ENCODE data around the gene PFN2. TPM values are rescaled to one million over a fixed set of nuclear protein-coding genes. Genes with fewer than 3 reads are reported as not detected.

PFN2 gene
- total RNA-seq, 1 donor from 2014 or later: 369 TPM

GRCh38 chr3:149965278-149965677 lies 5.4 kb downstream of the PFN2 start:
- H3K4me1 Mint-ChIP-seq (ENCODE audit: unreplicated experiment): peaks cover 52% of the 10 kb centered on the region
- no peak overlapping the region for H3K27ac Mint-ChIP-seq
- TF ChIP-seq, protein P1, sequence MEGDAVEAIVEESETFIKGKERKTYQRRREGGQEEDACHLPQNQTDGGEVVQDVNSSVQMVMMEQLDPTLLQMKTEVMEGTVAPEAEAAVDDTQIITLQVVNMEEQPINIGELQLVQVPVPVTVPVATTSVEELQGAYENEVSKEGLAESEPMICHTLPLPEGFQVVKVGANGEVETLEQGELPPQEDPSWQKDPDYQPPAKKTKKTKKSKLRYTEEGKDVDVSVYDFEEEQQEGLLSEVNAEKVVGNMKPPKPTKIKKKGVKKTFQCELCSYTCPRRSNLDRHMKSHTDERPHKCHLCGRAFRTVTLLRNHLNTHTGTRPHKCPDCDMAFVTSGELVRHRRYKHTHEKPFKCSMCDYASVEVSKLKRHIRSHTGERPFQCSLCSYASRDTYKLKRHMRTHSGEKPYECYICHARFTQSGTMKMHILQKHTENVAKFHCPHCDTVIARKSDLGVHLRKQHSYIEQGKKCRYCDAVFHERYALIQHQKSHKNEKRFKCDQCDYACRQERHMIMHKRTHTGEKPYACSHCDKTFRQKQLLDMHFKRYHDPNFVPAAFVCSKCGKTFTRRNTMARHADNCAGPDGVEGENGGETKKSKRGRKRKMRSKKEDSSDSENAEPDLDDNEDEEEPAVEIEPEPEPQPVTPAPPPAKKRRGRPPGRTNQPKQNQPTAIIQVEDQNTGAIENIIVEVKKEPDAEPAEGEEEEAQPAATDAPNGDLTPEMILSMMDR (conservative IDR thresholded peaks at IDR 0.05): no peak
- no peaks in the 10 kb centered on the region for H3K9me3 Mint-ChIP-seq
- H3K4me3 Mint-ChIP-seq: peak overlapping the region; percentile 78
- DNase-seq (ENCODE audit: extremely low spot score, unreplicated experiment): no peak
- H3K27me3 Mint-ChIP-seq: peaks cover 3% of the 10 kb centered on the region
- H3K36me3 Mint-ChIP-seq: peaks cover 40% of the 10 kb centered on the region

DNA sequence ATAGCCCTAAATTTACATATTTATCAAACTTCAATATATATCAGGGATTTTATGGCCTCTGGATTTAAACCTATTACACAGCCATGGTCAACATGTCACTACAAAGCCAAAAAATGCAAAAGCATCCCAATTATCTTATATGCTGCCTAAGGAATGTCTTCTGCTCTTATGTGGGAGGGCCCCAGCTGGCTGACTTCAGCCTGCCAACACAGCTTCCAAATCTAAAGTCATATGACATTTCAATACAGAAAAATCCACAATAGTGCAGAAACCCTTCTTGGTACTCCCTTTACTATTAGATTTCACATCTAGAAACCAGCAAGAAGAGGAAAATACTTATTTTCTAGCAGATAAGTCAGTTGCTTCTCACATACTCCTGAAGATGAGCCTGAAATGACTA lies 6.4 kb downstream of the PFN2 start:
- DNase-seq (ENCODE audit: extremely low spot score, unreplicated experiment): no peak
- H3K36me3 Mint-ChIP-seq: peaks cover 37% of the 10 kb centered on the region
- TF ChIP-seq, protein P1 (conservative IDR thresholded peaks at IDR 0.05): no peak
- no peaks in the 10 kb centered on the region for H3K27me3 Mint-ChIP-seq
- no peak overlapping the region for H3K27ac Mint-ChIP-seq
- no peaks in the 10 kb centered on the region for H3K9me3 Mint-ChIP-seq
- H3K4me1 Mint-ChIP-seq (ENCODE audit: unreplicated experiment): peaks cover 52% of the 10 kb centered on the region
- H3K4me3 Mint-ChIP-seq: peak overlapping the region; percentile 64

- Mint-ChIP-seq H3K4me3 (no peak overlapping the region), H3K27ac (peak overlapping the region; percentile 5)
These were observed 7.2 kb downstream of the PFN2 start for GRCh38 chr3:149963485-149963884.

GRCh38 chr3:149959443-149959842 lies 11.3 kb downstream of the PFN2 start:
- Mint-ChIP-seq H3K36me3 (peaks cover 24% of the 10 kb centered on the region), H3K27ac (no peak overlapping the region), H3K27me3 (no peaks in the 10 kb centered on the region), H3K4me3 (no peak overlapping the region), H3K4me1 (ENCODE audit: unreplicated experiment) (peaks cover 13% of the 10 kb centered on the region), H3K9me3 (no peaks in the 10 kb centered on the region)
- no peak for DNase-seq (ENCODE audit: extremely low spot score, unreplicated experiment)
- TF ChIP-seq, protein P1 (conservative IDR thresholded peaks at IDR 0.05): no peak

More at GRCh38 chr3:149963485-149963884, 7.2 kb downstream of the PFN2 start:
- Mint-ChIP-seq H3K9me3 (no peaks in the 10 kb centered on the region), H3K4me1 (ENCODE audit: unreplicated experiment) (peaks cover 47% of the 10 kb centered on the region), H3K27me3 (no peaks in the 10 kb centered on the region), H3K36me3 (peaks cover 37% of the 10 kb centered on the region)
- DNase-seq (ENCODE audit: extremely low spot score, unreplicated experiment): no peak
- TF ChIP-seq, protein P1 (conservative IDR thresholded peaks at IDR 0.05): no peak

DNA sequence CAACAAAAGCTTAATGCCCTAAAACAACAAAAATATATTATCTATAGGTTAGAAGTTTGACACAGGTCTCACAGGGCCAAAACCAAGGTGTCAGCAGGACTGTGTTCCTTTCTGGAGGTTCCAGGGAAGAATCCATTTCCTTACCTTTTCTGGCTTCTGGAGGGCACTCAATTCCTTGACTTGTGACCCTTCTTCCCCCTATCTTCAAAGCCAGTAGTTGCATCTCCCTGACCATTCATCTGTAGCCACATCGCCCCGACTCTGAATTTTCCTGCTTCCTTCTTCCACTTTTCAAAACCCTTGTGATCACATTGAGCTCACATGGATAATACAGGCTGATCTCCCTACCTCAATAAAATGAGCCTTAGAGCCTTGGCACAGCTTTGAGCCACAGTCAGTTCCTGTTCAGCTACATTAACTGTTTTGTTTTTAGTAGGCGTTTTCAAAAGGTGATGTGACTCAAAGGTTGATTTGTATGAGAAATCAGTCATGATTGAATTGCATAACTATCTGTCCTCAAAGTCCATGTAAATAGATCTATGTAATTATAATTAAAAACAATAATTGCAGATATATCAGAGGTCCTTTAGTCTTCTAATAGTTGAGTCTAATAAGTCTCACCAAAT lies 12.4 kb downstream of the PFN2 start:
- H3K36me3 Mint-ChIP-seq: peaks cover 19% of the 10 kb centered on the region
- H3K4me1 Mint-ChIP-seq (ENCODE audit: unreplicated experiment): peaks cover 4% of the 10 kb centered on the region
- no peak overlapping the region for H3K27ac Mint-ChIP-seq
- no peak overlapping the region for H3K4me3 Mint-ChIP-seq
- no peak for DNase-seq (ENCODE audit: extremely low spot score, unreplicated experiment)
- TF ChIP-seq, protein P1 (conservative IDR thresholded peaks at IDR 0.05): peak; percentile 15
- H3K27me3 Mint-ChIP-seq: no peaks in the 10 kb centered on the region
- H3K9me3 Mint-ChIP-seq: no peaks in the 10 kb centered on the region

Data from type B pancreatic cell (in vitro differentiated cells).